Natural killer cell (primary cell): Measurements from ENCODE around the gene PRKD2. TPM values are rescaled to one million over a fixed set of nuclear protein-coding genes. Genes with fewer than 3 reads are reported as not detected.

ENCODE experiments used
- ATAC-seq, 3 donors: fragments of 150-1000 bp in 2 of 3; fragments of 200-7000 bp in 1 of 3; cut with Tn5 transposase; 1 replicate in 1 of 3; 2 replicates in 2 of 3; pipeline ENCODE4 v1.10.0; 2021; ENCODE audit warnings: mild to moderate bottlenecking in 2 of 3, moderate library complexity in 2 of 3
- DNase-seq, 2 donors: peaks; one replicate each; pipeline versions ENCODE4 v3.0.0 to v3.0.0-alpha.2; 2013 to 2021; ENCODE audit warnings: mixed read lengths in 1 of 2
- H3K27ac ChIP-seq: one replicate; pipeline ENCODE4 v1.5.1; 2013; ENCODE audit warnings: mild to moderate bottlenecking, low read length
- H3K27me3 ChIP-seq: one replicate; pipeline ENCODE4 v1.6.1; 2013; ENCODE audit warnings: low read length; ENCODE audit not compliant: control insufficient read depth, insufficient read depth
- H3K36me3 ChIP-seq: one replicate; pipeline ENCODE4 v1.6.1; 2013; ENCODE audit warnings: low read length; ENCODE audit not compliant: control insufficient read depth, insufficient read depth
- H3K4me1 ChIP-seq: one replicate; pipeline ENCODE4 v1.6.1; 2013; ENCODE audit warnings: low read length; ENCODE audit not compliant: control insufficient read depth, insufficient read depth
- H3K4me3 ChIP-seq: one replicate; pipeline ENCODE4 v1.5.1; 2013; ENCODE audit warnings: low read length
- H3K9me3 ChIP-seq: one replicate; pipeline ENCODE4 v1.6.1; 2013; ENCODE audit warnings: low read length; ENCODE audit not compliant: control insufficient read depth, insufficient read depth
- H3K27ac Mint-ChIP-seq, 2 donors: one replicate each; pipeline ENCODE4 v1.8.0; 2022; ENCODE audit warnings: mild to moderate bottlenecking in 2 of 2, mixed read lengths in 2 of 2, moderate library complexity in 1 of 2
- H3K27me3 Mint-ChIP-seq, 2 donors: one replicate each; pipeline ENCODE4 v1.8.0; 2022; ENCODE audit warnings: low read depth in 2 of 2, mixed read lengths in 2 of 2
- H3K36me3 Mint-ChIP-seq: one replicate; pipeline ENCODE4 v1.8.0; 2022; ENCODE audit warnings: mixed read lengths
- H3K4me1 Mint-ChIP-seq, 2 donors: one replicate each; pipeline ENCODE4 v1.8.0; 2022; ENCODE audit warnings: mixed read lengths in 2 of 2
- H3K4me3 Mint-ChIP-seq: one replicate; pipeline ENCODE4 v1.8.0; 2022; ENCODE audit warnings: mild to moderate bottlenecking, moderate library complexity, mixed read lengths
- H3K9me3 Mint-ChIP-seq, 2 donors: one replicate each; pipeline ENCODE4 v1.8.0; 2022; ENCODE audit warnings: mixed read lengths in 2 of 2
- WGBS: methylation state at CpG from one replicate; pipeline ENCODE4 v1.1.7; 2013; ENCODE audit warnings: missing lambda C conversion rate; ENCODE audit not compliant: insufficient coverage; 5-methylcytosine and 5-hydroxymethylcytosine counted together
- intact Hi-C: fragments of 100-400 bp; cut with micrococcal nuclease; formaldehyde crosslinking; loops from one replicate; pipeline ENCODE4 v1.14.2; 2022
- total RNA-seq, 4 donors: library from RNA; stranded (reverse); fragments of 120-200 nt in 1 of 4; gene quantifications; one replicate each; pipeline versions ENCODE4 v1.2.3 to v1.2.4, GENCODE V29; 2013 to 2022
- TF ChIP-seq, protein P1 (sequence below): fragments of 200-600 bp; IDR thresholded peaks from one replicate; pipeline ENCODE4 v1.8.0; 2022; ENCODE audit warnings: antibody characterized with exemption

The PRKD2 gene
- total RNA-seq, 3 donors from 2014 or later (not counting 1 experiment from before 2014, with no cell fraction given): 179 to 216 (median 203) TPM

DNA sequence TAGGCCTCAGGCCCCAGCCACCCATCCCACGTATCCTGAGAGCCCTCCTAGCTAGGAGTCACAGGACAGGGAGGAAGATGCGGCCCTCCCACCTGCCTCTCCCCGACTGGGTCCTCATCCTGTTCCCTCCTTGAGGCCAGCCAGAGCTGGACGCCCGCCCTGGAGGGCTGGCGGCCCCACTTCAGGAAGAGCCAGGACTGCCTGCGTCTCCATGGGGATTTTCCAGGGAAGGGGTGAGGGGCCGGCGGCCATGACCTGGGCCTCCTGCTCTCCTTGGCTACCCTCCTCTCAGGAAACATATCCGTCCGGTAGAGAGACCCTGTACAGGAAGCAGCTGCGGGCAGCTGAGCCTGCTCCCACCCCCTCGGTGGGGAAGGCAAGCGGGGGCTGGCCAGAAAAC lies 11.3 kb upstream of the PRKD2 start:
- no peak overlapping the region for H3K27ac Mint-ChIP-seq
- H3K4me1 Mint-ChIP-seq: peaks cover 14 to 46% of the 10 kb centered on the region in 2 donors
- DNase-seq: no peak
- intact Hi-C loops: loop anchor here (1.0 kb wide), 2 partner anchors 24 to 114 kb away; no protein-coding TSS in a partner anchor
- no peak for ATAC-seq
- Histone ChIP-seq H3K4me3 (no peak overlapping the region), H3K27me3 (no peaks in the 10 kb centered on the region), H3K27ac (no peak overlapping the region), H3K36me3 (peaks cover 75% of the 10 kb centered on the region), H3K9me3 (no peaks in the 10 kb centered on the region), H3K4me1 (peaks cover 42% of the 10 kb centered on the region)
- H3K27me3 Mint-ChIP-seq: no peaks in the 10 kb centered on the region
- no peaks in the 10 kb centered on the region for H3K36me3 Mint-ChIP-seq
- WGBS: 73% methylated on average over 14 of the region's 14 CpGs
- H3K4me3 Mint-ChIP-seq: no peak overlapping the region
- TF ChIP-seq, protein P1, sequence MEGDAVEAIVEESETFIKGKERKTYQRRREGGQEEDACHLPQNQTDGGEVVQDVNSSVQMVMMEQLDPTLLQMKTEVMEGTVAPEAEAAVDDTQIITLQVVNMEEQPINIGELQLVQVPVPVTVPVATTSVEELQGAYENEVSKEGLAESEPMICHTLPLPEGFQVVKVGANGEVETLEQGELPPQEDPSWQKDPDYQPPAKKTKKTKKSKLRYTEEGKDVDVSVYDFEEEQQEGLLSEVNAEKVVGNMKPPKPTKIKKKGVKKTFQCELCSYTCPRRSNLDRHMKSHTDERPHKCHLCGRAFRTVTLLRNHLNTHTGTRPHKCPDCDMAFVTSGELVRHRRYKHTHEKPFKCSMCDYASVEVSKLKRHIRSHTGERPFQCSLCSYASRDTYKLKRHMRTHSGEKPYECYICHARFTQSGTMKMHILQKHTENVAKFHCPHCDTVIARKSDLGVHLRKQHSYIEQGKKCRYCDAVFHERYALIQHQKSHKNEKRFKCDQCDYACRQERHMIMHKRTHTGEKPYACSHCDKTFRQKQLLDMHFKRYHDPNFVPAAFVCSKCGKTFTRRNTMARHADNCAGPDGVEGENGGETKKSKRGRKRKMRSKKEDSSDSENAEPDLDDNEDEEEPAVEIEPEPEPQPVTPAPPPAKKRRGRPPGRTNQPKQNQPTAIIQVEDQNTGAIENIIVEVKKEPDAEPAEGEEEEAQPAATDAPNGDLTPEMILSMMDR: no peak
- no peaks in the 10 kb centered on the region for H3K9me3 Mint-ChIP-seq

GRCh38 chr19:46727757-46728156 lies 10.8 kb upstream of the PRKD2 start:
- no peaks in the 10 kb centered on the region for H3K36me3 Mint-ChIP-seq
- Histone ChIP-seq H3K36me3 (peaks cover 70% of the 10 kb centered on the region), H3K27me3 (no peaks in the 10 kb centered on the region), H3K9me3 (no peaks in the 10 kb centered on the region), H3K4me3 (no peak overlapping the region), H3K4me1 (peaks cover 43% of the 10 kb centered on the region), H3K27ac (no peak overlapping the region)
- H3K9me3 Mint-ChIP-seq: no peaks in the 10 kb centered on the region
- TF ChIP-seq, protein P1: no peak
- H3K27ac Mint-ChIP-seq: no peak overlapping the region
- intact Hi-C loops: loop anchor here (1.0 kb wide), 2 partner anchors 23 to 113 kb away; no protein-coding TSS in a partner anchor
- H3K4me3 Mint-ChIP-seq: no peak overlapping the region
- H3K4me1 Mint-ChIP-seq: peaks cover 19 to 49% of the 10 kb centered on the region in 2 donors
- DNase-seq (no peak), ATAC-seq (no peak)
- 96% methylated on average over 11 of the region's 11 CpGs for WGBS
- H3K27me3 Mint-ChIP-seq: no peaks in the 10 kb centered on the region

DNA sequence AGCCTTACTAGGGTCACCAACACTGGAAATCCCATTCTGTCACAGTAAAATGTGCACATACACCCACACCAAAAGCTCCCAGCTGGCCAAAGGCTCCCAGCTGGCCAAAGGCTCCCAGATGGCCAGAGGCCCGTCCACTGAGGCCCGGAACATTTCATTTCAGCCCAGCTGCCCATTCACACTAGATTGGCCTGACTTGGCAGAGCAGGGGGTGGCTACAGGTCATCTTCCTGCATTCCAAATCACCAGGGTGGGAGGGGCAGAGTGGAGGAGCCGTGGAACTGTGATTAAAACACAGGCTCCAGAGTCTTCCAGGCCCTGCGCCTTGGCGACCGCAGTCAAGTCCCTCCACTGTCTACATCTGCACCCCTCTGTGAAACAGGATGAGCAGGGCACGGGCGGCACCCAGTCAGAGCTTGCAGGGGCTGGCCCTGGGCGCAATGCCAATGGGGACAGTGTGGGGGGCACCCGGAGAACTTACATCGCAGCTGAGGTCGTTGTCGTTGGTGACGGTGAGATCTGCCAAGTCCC lies 10.1 kb upstream of the PRKD2 start:
- intact Hi-C loops: no loop called here
- Mint-ChIP-seq H3K4me1 (peaks cover 26 to 55% of the 10 kb centered on the region in 2 donors), H3K36me3 (no peaks in the 10 kb centered on the region), H3K9me3 (no peaks in the 10 kb centered on the region), H3K27me3 (no peaks in the 10 kb centered on the region), H3K27ac (no peak overlapping the region), H3K4me3 (no peak overlapping the region)
- Histone ChIP-seq H3K36me3 (peaks cover 72% of the 10 kb centered on the region), H3K9me3 (no peaks in the 10 kb centered on the region), H3K4me3 (no peak overlapping the region), H3K27ac (no peak overlapping the region), H3K4me1 (peaks cover 43% of the 10 kb centered on the region), H3K27me3 (no peaks in the 10 kb centered on the region)
- 97% methylated on average over 14 of the region's 14 CpGs for WGBS
- TF ChIP-seq, protein P1: no peak
- DNase-seq (no peak), ATAC-seq (no peak)

- H3K9me3 Mint-ChIP-seq: no peaks in the 10 kb centered on the region
- H3K4me3 ChIP-seq: no peak overlapping the region
- H3K9me3 ChIP-seq: no peaks in the 10 kb centered on the region
- no peaks in the 10 kb centered on the region for H3K27me3 Mint-ChIP-seq
- no peaks in the 10 kb centered on the region for H3K36me3 Mint-ChIP-seq
- H3K27ac ChIP-seq: no peak overlapping the region
- WGBS: 94% methylated on average over 10 of the region's 10 CpGs
- no peak overlapping the region for H3K4me3 Mint-ChIP-seq
- no peaks in the 10 kb centered on the region for H3K27me3 ChIP-seq
- peaks cover 43% of the 10 kb centered on the region for H3K4me1 ChIP-seq
- TF ChIP-seq, protein P1: no peak
- intact Hi-C loops: no loop called here
- peaks cover 23 to 52% of the 10 kb centered on the region in 2 donors for H3K4me1 Mint-ChIP-seq
- DNase-seq (no peak), ATAC-seq (no peak)
- H3K27ac Mint-ChIP-seq: no peak overlapping the region
- peaks cover 76% of the 10 kb centered on the region for H3K36me3 ChIP-seq
Measured at GRCh38 chr19:46726551-46726950, 9.6 kb upstream of the PRKD2 start.
